Measurements from ENCODE around the gene ATP2C2. TPM values are rescaled to one million over a fixed set of nuclear protein-coding genes. Genes with fewer than 3 reads are reported as not detected.
"Not testable (repeated sequence)": the region's sequence is repeated elsewhere in the genome, so short reads cannot be mapped to it uniquely, and the experiment has no call there.

Gene ATP2C2
- total RNA-seq, 2 experiments from 2014 or later = not detected

GRCh38 chr16:84451010-84451676 is 82.8 kb downstream of the ATP2C2 start:
- H3K27ac Mint-ChIP-seq, H3K9me3 Mint-ChIP-seq, H3K27me3 Mint-ChIP-seq, H3K4me3 Mint-ChIP-seq, DNase-seq, H3K4me1 Mint-ChIP-seq, H3K36me3 Mint-ChIP-seq: not testable (repeated sequence)

DNA sequence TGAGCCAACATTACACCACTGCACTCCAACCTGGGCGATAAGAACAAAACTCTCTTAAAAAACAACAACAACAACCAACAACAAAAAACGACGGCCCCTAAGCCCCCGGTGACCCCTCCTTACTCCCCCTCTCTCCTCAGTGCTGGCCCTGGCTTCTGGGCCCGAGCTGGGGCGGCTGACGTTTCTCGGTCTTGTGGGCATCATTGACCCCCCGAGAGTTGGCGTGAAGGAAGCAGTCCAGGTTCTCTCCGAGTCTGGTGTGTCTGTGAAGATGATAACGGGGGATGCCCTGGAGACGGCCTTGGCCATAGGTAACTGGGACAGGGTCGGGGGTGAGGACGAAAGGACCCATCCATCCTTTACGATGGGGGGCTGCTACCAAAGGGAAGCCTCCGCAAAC is 83.4 kb downstream of the ATP2C2 start:
- Mint-ChIP-seq H3K9me3 (no peaks in the 10 kb centered on the region), H3K4me1 (no peaks in the 10 kb centered on the region), H3K4me3 (no peak overlapping the region), H3K27me3 (no peaks in the 10 kb centered on the region), H3K27ac (no peak overlapping the region), H3K36me3 (no peaks in the 10 kb centered on the region)
- no peak for DNase-seq

DNA sequence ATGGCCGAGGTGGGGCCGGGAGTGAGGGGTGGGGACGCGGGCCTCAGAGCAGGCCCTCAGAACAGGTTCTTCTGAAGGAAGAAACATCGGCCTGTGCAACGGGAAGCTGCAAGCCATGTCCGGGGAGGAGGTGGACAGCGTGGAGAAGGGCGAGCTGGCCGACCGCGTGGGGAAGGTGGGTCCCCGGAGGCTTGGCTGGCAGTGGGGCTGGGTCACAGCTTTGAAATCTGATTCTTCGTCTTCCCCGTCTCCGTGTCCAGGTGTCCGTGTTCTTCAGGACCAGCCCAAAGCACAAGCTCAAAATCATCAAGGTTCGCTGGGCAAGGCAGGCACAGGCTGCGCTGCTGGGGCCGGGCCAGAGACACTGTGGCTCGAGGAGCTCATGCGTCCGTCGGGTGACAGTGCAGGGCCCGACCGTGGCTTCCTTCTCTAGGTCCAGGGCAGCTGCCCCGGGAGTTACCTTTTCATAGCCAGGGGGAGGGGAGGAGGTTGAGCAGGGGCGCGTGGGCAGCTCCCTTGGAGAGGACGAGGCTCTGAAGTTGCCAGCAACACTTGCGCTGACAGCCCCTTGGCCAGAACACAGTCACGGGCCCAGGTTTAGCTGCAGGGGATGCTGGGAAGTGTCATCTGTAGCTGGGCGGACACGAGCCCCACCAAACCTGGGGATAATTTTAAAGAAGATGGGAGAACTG is 84.9 kb downstream of the ATP2C2 start:
- Mint-ChIP-seq H3K4me3 (no peak overlapping the region), H3K36me3 (no peaks in the 10 kb centered on the region), H3K9me3 (no peaks in the 10 kb centered on the region), H3K27me3 (no peaks in the 10 kb centered on the region), H3K27ac (no peak overlapping the region), H3K4me1 (no peaks in the 10 kb centered on the region)
- DNase-seq = no peak

GRCh38 chr16:84454611-84455010 is 86.3 kb downstream of the ATP2C2 start:
- Mint-ChIP-seq H3K36me3 (no peaks in the 10 kb centered on the region), H3K4me3 (no peak overlapping the region), H3K9me3 (no peaks in the 10 kb centered on the region), H3K27me3 (no peaks in the 10 kb centered on the region), H3K27ac (no peak overlapping the region), H3K4me1 (no peaks in the 10 kb centered on the region)
- DNase-seq = no peak

DNA sequence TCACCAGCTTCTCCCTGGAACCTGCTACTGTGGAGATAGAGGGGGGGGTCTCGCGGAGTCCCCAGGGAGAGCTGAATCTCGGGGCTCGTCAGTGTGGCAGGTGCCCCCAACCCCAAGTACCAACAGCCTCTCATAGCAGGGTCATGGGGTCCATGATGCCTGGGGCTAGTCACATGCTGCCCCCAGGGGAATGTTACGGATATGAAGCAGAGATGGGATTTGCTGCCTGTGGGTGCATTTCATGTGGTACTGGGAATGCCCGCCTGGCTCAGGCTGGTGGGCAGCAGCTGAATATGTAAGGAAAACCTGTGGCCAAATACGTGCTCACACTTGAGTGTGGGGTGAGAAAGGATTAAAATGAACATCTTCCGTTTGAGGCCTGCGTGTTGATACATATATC is 86.7 kb downstream of the ATP2C2 start:
- Mint-ChIP-seq H3K27ac (no peak overlapping the region), H3K36me3 (no peaks in the 10 kb centered on the region), H3K27me3 (no peaks in the 10 kb centered on the region), H3K4me1 (no peaks in the 10 kb centered on the region), H3K9me3 (no peaks in the 10 kb centered on the region), H3K4me3 (no peak overlapping the region)
- DNase-seq = no peak

DNA sequence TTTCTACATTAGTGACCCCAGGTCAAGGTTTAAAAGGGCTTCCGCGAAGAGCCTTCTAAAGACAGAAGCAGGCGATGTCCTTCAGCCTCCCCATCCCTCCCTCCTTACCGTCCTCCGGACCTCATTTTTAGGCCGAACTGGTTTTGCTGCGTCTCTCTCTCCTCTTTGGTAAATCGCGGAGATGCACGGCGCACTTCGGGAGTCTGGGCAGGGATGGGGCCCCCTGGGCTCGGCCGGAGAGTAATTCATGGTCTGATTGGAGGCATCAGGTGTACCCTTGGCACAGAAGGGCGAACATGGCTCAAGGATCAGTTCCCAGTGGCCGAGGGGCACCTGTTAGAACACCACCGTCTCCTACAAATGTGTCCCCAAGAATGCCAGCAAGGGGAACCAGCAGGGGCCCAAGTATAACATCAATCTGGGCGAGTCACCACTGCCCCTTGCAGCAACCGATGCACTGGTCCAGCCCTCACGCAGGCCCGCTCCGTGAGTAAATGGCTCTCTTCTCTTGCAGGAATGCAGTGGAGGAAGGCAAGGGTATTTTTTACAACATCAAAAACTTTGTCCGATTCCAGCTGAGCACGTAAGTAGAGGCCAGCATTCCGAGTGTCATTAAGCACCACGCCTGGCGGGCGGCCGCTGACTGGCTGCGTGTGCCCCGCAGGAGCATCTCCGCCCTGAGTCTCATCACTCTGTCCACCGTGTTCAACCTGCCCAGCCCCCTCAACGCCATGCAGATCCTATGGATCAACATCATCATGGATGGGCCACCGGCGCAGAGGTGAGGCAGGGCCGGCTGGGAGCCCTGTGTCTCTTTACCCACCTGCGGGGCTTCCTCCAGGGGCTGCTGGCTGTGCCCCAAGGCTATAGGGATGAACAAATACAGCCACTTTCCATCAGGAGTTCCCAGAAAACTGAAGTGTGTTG is 90.5 kb downstream of the ATP2C2 start:
- DNase-seq = no peak
- H3K27me3 Mint-ChIP-seq = no peaks in the 10 kb centered on the region
- no peaks in the 10 kb centered on the region for H3K36me3 Mint-ChIP-seq
- no peaks in the 10 kb centered on the region for H3K4me1 Mint-ChIP-seq
- H3K4me3 Mint-ChIP-seq = no peak overlapping the region
- H3K27ac Mint-ChIP-seq = no peak overlapping the region
- no peaks in the 10 kb centered on the region for H3K9me3 Mint-ChIP-seq

- no peaks in the 10 kb centered on the region for H3K9me3 Mint-ChIP-seq
- no peaks in the 10 kb centered on the region for H3K27me3 Mint-ChIP-seq
- no peak overlapping the region for H3K4me3 Mint-ChIP-seq
- no peaks in the 10 kb centered on the region for H3K4me1 Mint-ChIP-seq
- no peak for DNase-seq
- H3K36me3 Mint-ChIP-seq = no peaks in the 10 kb centered on the region
- no peak overlapping the region for H3K27ac Mint-ChIP-seq
These were observed 91.2 kb downstream of the ATP2C2 start for GRCh38 chr16:84459533-84459894.

- peaks cover under 1% of the 10 kb centered on the region for H3K36me3 Mint-ChIP-seq
- H3K27me3 Mint-ChIP-seq = no peaks in the 10 kb centered on the region
- H3K27ac Mint-ChIP-seq = no peak overlapping the region
- no peaks in the 10 kb centered on the region for H3K9me3 Mint-ChIP-seq
- no peak overlapping the region for H3K4me3 Mint-ChIP-seq
- no peaks in the 10 kb centered on the region for H3K4me1 Mint-ChIP-seq
- DNase-seq = no peak
These were observed 91.6 kb downstream of the ATP2C2 start for GRCh38 chr16:84459941-84460405.

GRCh38 chr16:84460406-84461028 is 92.2 kb downstream of the ATP2C2 start:
- Mint-ChIP-seq H3K27ac (no peak overlapping the region), H3K9me3 (no peaks in the 10 kb centered on the region)
- DNase-seq = no peak

GRCh38 chr16:84461029-84461412 is 92.7 kb downstream of the ATP2C2 start:
- Mint-ChIP-seq H3K9me3 (no peaks in the 10 kb centered on the region), H3K36me3 (peaks cover 5% of the 10 kb centered on the region), H3K4me1 (no peaks in the 10 kb centered on the region), H3K27ac (no peak overlapping the region), H3K27me3 (no peaks in the 10 kb centered on the region), H3K4me3 (no peak overlapping the region)
- DNase-seq = no peak

More at GRCh38 chr16:84460406-84461028, 92.2 kb downstream of the ATP2C2 start:
- peaks cover 3% of the 10 kb centered on the region for H3K36me3 Mint-ChIP-seq
- H3K4me1 Mint-ChIP-seq = no peaks in the 10 kb centered on the region
- no peaks in the 10 kb centered on the region for H3K27me3 Mint-ChIP-seq
- no peak overlapping the region for H3K4me3 Mint-ChIP-seq

DNA sequence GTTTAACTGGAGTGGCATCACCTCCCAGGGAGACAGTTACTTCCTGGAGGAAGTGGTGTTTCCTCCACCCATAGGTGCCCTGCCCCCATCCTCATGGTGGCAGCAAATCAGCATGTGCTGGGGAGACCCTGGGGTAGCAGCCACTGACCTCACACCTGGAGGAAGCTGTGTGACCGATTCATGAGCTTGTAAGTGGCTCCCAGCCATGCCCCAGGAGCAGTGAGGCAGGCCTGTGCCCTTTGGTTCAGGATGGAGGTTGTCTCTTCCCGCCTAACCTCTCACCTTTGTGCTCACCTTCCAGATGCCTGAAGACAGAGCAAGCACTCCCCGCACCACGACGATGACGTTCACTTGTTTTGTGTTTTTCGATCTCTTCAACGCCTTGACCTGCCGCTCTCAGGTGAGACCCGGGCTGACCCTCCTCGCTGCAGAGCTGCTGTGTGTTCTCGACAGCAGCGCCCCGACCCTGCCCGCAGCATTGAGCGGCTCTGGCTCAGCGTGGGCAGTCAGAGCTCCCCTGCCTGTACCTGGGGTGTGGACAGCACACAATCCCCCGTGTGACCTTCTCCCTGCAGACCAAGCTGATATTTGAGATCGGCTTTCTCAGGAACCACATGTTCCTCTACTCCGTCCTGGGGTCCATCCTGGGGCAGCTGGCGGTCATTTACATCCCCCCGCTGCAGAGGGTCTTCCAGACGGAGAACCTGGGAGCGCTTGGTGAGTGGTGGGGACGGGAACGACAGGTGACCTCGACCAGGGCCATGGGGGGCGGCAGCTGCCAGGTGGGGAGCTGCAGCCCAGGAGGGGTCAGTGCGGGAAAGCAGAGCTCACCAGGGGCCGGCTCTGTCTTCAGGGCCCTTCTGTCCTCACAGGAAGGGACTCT is 93.3 kb downstream of the ATP2C2 start:
- Mint-ChIP-seq H3K9me3 (peaks cover 2% of the 10 kb centered on the region), H3K4me3 (no peak overlapping the region), H3K27ac (no peak overlapping the region), H3K27me3 (no peaks in the 10 kb centered on the region), H3K36me3 (peaks cover 11% of the 10 kb centered on the region), H3K4me1 (no peaks in the 10 kb centered on the region)
- DNase-seq = no peak

DNA sequence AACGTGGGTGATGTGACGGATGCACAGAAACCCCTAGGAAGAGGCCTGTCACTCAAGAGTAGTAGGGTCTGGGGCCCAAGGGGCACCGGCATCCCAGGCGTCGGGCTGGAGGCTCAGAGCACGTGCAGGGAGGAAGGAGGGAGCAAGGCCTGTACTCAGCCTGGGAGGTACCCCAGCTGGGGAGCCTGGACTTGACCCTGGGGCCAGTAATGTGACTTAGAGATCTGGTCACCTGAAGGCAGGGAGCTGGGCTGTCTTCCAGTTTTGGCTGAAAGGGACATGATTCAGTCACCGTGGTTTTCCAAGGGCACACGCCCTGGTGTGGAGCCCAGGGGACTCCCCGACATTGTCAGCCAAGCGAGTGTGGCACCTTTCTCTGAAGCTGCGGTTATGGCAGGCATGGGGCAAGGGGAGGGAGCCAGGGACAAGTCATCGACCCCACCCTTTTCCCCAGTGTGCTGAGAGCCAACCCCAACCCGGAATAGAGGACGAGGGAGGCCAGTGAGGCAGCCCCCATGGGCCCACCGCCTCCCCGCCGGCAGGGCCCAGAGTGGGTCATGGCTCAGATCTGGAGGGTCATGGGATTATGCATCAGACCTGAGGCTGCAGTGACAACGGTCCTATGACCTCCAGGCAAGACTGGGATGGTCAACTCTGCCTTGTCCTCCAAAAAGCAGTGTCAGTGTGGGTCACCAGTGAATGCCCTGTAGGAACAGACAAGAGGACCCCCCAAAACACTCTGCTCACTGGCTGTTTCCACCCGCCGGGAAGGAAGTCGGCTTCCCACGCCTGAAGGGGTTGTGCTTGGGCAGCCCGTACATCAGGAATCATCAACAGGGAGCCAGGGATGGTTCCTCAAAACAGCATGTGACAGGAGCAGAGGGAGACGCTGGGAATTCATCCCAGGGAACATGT is 94.2 kb downstream of the ATP2C2 start:
- Mint-ChIP-seq H3K4me3 (no peak overlapping the region), H3K27me3 (no peaks in the 10 kb centered on the region), H3K4me1 (no peaks in the 10 kb centered on the region), H3K27ac (no peak overlapping the region), H3K9me3 (peaks cover 6% of the 10 kb centered on the region), H3K36me3 (peaks cover 18% of the 10 kb centered on the region)
- DNase-seq = no peak

- DNase-seq = no peak
- Mint-ChIP-seq H3K27ac (no peak overlapping the region), H3K9me3 (peaks cover 10% of the 10 kb centered on the region), H3K4me1 (no peaks in the 10 kb centered on the region), H3K4me3 (no peak overlapping the region), H3K36me3 (peaks cover 25% of the 10 kb centered on the region), H3K27me3 (no peaks in the 10 kb centered on the region)
These were observed 94.9 kb downstream of the ATP2C2 start for GRCh38 chr16:84463221-84463620.

All from activated naive CD8-positive, alpha-beta T cell treated with anti-CD3 and anti-CD28 coated beads for 36 hours (primary cell).